ENCODE results near the gene ESR1. TPM values are rescaled to one million over a fixed set of nuclear protein-coding genes. Genes with fewer than 3 reads are reported as not detected.

The ESR1 gene
- total RNA-seq, 4 donors from 2014 or later: 29.1 to 225 (median 141) TPM

- no peaks in the 10 kb centered on the region for H3K4me1 ChIP-seq
- peak overlapping the region in 1 of 2 donors; percentile 43 for H3K27ac ChIP-seq
- no peak overlapping the region for H3K4me3 ChIP-seq
- no peak for DNase-seq
- intact Hi-C loops (cut with DNase I; ENCODE audit: low total_unique reads): no loop called here
- no peaks in the 10 kb centered on the region for H3K27me3 ChIP-seq
- no peaks in the 10 kb centered on the region for H3K36me3 ChIP-seq
- H3K9me3 ChIP-seq: no peaks in the 10 kb centered on the region
- TF ChIP-seq POLR2A (IDR thresholded peaks at IDR 0.05): no peak
- TF ChIP-seq CTCF (IDR thresholded peaks at IDR 0.05): no peak
Observed at GRCh38 chr6:151876122-151876521, 68.6 kb downstream of the ESR1 start.

GRCh38 chr6:151877458-151877857, 70.0 kb downstream of the ESR1 start:
- intact Hi-C loops (cut with DNase I; ENCODE audit: low total_unique reads): no loop called here
- TF ChIP-seq CTCF (IDR thresholded peaks at IDR 0.05): no peak
- no peak for TF ChIP-seq POLR2A (IDR thresholded peaks at IDR 0.05)

GRCh38 chr6:151881231-151881630, 73.7 kb downstream of the ESR1 start:
- no peaks in the 10 kb centered on the region for H3K4me1 ChIP-seq
- intact Hi-C loops (cut with DNase I; ENCODE audit: low total_unique reads): no loop called here
- peak overlapping the region in 1 of 2 donors; percentile 4 for H3K27ac ChIP-seq
- H3K36me3 ChIP-seq: no peaks in the 10 kb centered on the region
- TF ChIP-seq CTCF (IDR thresholded peaks at IDR 0.05) (no peak), POLR2A (IDR thresholded peaks at IDR 0.05) (no peak)
- no peaks in the 10 kb centered on the region for H3K9me3 ChIP-seq
- no peak overlapping the region for H3K4me3 ChIP-seq
- DNase-seq: no peak
- no peaks in the 10 kb centered on the region for H3K27me3 ChIP-seq

More at GRCh38 chr6:151877458-151877857, 70.0 kb downstream of the ESR1 start:
- Histone ChIP-seq H3K36me3 (no peaks in the 10 kb centered on the region), H3K4me1 (no peaks in the 10 kb centered on the region), H3K27ac (peak overlapping the region in 1 of 2 donors; percentile 19), H3K4me3 (no peak overlapping the region), H3K9me3 (no peaks in the 10 kb centered on the region), H3K27me3 (no peaks in the 10 kb centered on the region)
- DNase-seq: no peak

- intact Hi-C loops (cut with DNase I; ENCODE audit: low total_unique reads): no loop called here
- Histone ChIP-seq H3K9me3 (no peaks in the 10 kb centered on the region), H3K36me3 (no peaks in the 10 kb centered on the region), H3K4me3 (no peak overlapping the region), H3K27ac (peak overlapping the region; percentile 4 to 23), H3K27me3 (no peaks in the 10 kb centered on the region), H3K4me1 (no peaks in the 10 kb centered on the region)
- no peak for DNase-seq
- TF ChIP-seq POLR2A (IDR thresholded peaks at IDR 0.05) (no peak), CTCF (IDR thresholded peaks at IDR 0.05) (no peak)
Observed at GRCh38 chr6:151882206-151882605, 74.7 kb downstream of the ESR1 start.

- peak overlapping the region; percentile 5 to 60 for H3K27ac ChIP-seq
- no peaks in the 10 kb centered on the region for H3K4me1 ChIP-seq
- H3K4me3 ChIP-seq: no peak overlapping the region
- no peaks in the 10 kb centered on the region for H3K36me3 ChIP-seq
- no peak for DNase-seq
- intact Hi-C loops (cut with DNase I; ENCODE audit: low total_unique reads): no loop called here
- TF ChIP-seq CTCF (IDR thresholded peaks at IDR 0.05) (no peak), POLR2A (IDR thresholded peaks at IDR 0.05) (no peak)
- H3K9me3 ChIP-seq: peaks cover 0 to 5% of the 10 kb centered on the region in 2 donors
- H3K27me3 ChIP-seq: no peaks in the 10 kb centered on the region
Observed at GRCh38 chr6:151885234-151885633, 77.8 kb downstream of the ESR1 start.

Measured in uterus (tissue), 4 donors.